GM23338 (cell line): ENCODE data around the gene SLFN5. TPM values are rescaled to one million over a fixed set of nuclear protein-coding genes. Genes with fewer than 3 reads are reported as not detected.

Source experiments
- ATAC-seq: fragments of 200-7000 bp; cut with Tn5 transposase; 3 replicates; pipeline ENCODE4 v1.9.1; 2020
- DNase-seq: peaks from one replicate; pipeline ENCODE4 v3.0.0-alpha.2; 2015; ENCODE audit warnings: low spot score
- H2AFZ ChIP-seq: fragments of 200-600 bp; sonication (generic); 2 replicates; pipeline ENCODE4 v1.8.0; 2016; ENCODE audit warnings: antibody characterized with exemption, mild to moderate bottlenecking, moderate library complexity
- H3F3A ChIP-seq: fragments of 200-600 bp; sonication (generic); replicated peaks from 2 replicates; pipeline ENCODE4 v1.8.0; 2017; ENCODE audit warnings: antibody characterized with exemption, mixed run types, low read depth
- H3K27ac ChIP-seq: fragments of 200-600 bp; sonication (generic); 2 replicates; pipeline ENCODE4 v1.6.1; 2016; ENCODE audit warnings: low read depth
- H3K27me3 ChIP-seq: fragments of 200-600 bp; sonication (generic); 2 replicates; pipeline ENCODE4 v1.8.0; 2016; ENCODE audit warnings: mild to moderate bottlenecking, mixed run types, moderate library complexity; ENCODE audit not compliant: insufficient read depth
- H3K36me3 ChIP-seq: fragments of 200-600 bp; sonication (generic); 2 replicates; pipeline ENCODE4 v1.8.0; 2016; ENCODE audit warnings: mild to moderate bottlenecking; ENCODE audit not compliant: insufficient read depth
- H3K4me1 ChIP-seq: fragments of 200-600 bp; sonication (generic); 2 replicates; pipeline ENCODE4 v1.8.0; 2016; ENCODE audit warnings: mild to moderate bottlenecking, moderate library complexity; ENCODE audit not compliant: insufficient read depth
- H3K4me2 ChIP-seq: fragments of 200-600 bp; sonication (generic); 2 replicates; pipeline ENCODE4 v1.7.1; 2017; ENCODE audit warnings: mixed run types
- H3K4me3 ChIP-seq: fragments of 200-600 bp; sonication (generic); 2 replicates; pipeline ENCODE4 v1.6.1; 2016; ENCODE audit warnings: mixed run types
- H3K79me2 ChIP-seq: fragments of 200-600 bp; sonication (generic); replicated peaks from 2 replicates; pipeline ENCODE4 v1.8.0; 2017; ENCODE audit warnings: mild to moderate bottlenecking; ENCODE audit not compliant: insufficient read depth
- H3K9me2 ChIP-seq: fragments of 200-600 bp; sonication (generic); 2 replicates; pipeline ENCODE4 v1.8.0; 2017; ENCODE audit not compliant: insufficient read depth
- H4K20me1 ChIP-seq: fragments of 200-600 bp; sonication (generic); replicated peaks from 2 replicates; pipeline ENCODE4 v1.8.0; 2017; ENCODE audit warnings: mild to moderate bottlenecking; ENCODE audit not compliant: insufficient read depth
- H3K27ac Mint-ChIP-seq: 2 replicates; pipeline ENCODE4 v1.8.0; 2020; ENCODE audit warnings: inconsistent platforms, mild to moderate bottlenecking, moderate library complexity, mixed read lengths
- H3K27me3 Mint-ChIP-seq: 3 replicates; pipeline ENCODE4 v1.8.0; 2022; ENCODE audit warnings: low read depth, mild to moderate bottlenecking, moderate library complexity, mixed read lengths, inconsistent platforms; ENCODE audit not compliant: insufficient read depth, poor library complexity
- H3K36me3 Mint-ChIP-seq: 3 replicates; pipeline ENCODE4 v1.8.0; 2021; ENCODE audit warnings: low read depth, mild to moderate bottlenecking, inconsistent platforms, moderate library complexity, mixed read lengths
- H3K4me1 Mint-ChIP-seq: 3 replicates; pipeline ENCODE4 v1.8.0; 2020; ENCODE audit warnings: mild to moderate bottlenecking, inconsistent platforms, mixed read lengths
- H3K4me3 Mint-ChIP-seq: 3 replicates; pipeline ENCODE4 v1.8.0; 2021; ENCODE audit warnings: moderate library complexity, mild to moderate bottlenecking, inconsistent platforms, mixed read lengths
- H3K9me3 Mint-ChIP-seq: 3 replicates; pipeline ENCODE4 v1.8.0; 2020; ENCODE audit warnings: moderate library complexity, mild to moderate bottlenecking, inconsistent platforms, mixed read lengths
- CREB1 ChIP-seq: fragments of 250-450 bp; sonication (Bioruptor Pico); IDR thresholded peaks from 2 replicates; pipeline ENCODE4 v1.5.0; 2020; ENCODE audit warnings: low read depth, mild to moderate bottlenecking, moderate library complexity
- EZH2 ChIP-seq: fragments of 200-600 bp; sonication (generic); IDR thresholded peaks from one replicate; pipeline ENCODE4 v1.8.0; 2017; ENCODE audit warnings: antibody characterized with exemption, mild to moderate bottlenecking, low read depth; ENCODE audit not compliant: unreplicated experiment
- EZH2phosphoT487 ChIP-seq: fragments of 200-600 bp; sonication (generic); IDR thresholded peaks from one replicate; pipeline ENCODE4 v1.8.1; 2018; ENCODE audit warnings: antibody characterized with exemption; ENCODE audit not compliant: unreplicated experiment
- JUNB ChIP-seq: IDR thresholded peaks from one replicate; pipeline ENCODE4 v1.6.1; 2016; ENCODE audit warnings: antibody characterized with exemption; ENCODE audit not compliant: unreplicated experiment
- NANOG ChIP-seq: IDR thresholded peaks from 2 replicates; pipeline ENCODE4 v1.6.1; 2016; ENCODE audit warnings: antibody characterized with exemption, borderline replicate concordance
- REST ChIP-seq: IDR thresholded peaks from one replicate; pipeline ENCODE4 v1.6.1; 2018; ENCODE audit warnings: antibody characterized with exemption; ENCODE audit not compliant: unreplicated experiment
- STAT1 ChIP-seq: IDR thresholded peaks from one replicate; pipeline ENCODE4 v1.6.1; 2016; ENCODE audit warnings: antibody characterized with exemption; ENCODE audit not compliant: unreplicated experiment
- ZNF114 ChIP-seq: fragments of 250-450 bp; sonication (Bioruptor Pico); IDR thresholded peaks from 2 replicates; pipeline ENCODE4 v1.5.0; 2020; ENCODE audit warnings: mild to moderate bottlenecking, moderate library complexity
- ZNF331 ChIP-seq: fragments of 250-450 bp; sonication (Bioruptor Pico); IDR thresholded peaks from 2 replicates; pipeline ENCODE4 v1.5.0; 2020; ENCODE audit warnings: low read depth, mild to moderate bottlenecking, moderate library complexity
- ZNF462 ChIP-seq: fragments of 250-450 bp; sonication (Bioruptor Pico); IDR thresholded peaks from 2 replicates; pipeline ENCODE4 v1.5.0; 2020; ENCODE audit warnings: mild to moderate bottlenecking, moderate library complexity
- polyA plus RNA-seq: library from polyadenylated mRNA; unstranded; fragments of >200 nt; fragmentation: Nextera tagmentation; extraction: Ambion mirVana; gene quantifications from 2 replicates; pipeline ENCODE4 v1.2.1, GENCODE V29; 2016
- total RNA-seq: library from RNA; depleted of rRNA; stranded (reverse); fragments of >200 nt; shearing (Covaris generic); gene quantifications from 2 replicates; pipeline ENCODE4 v1.2.3, GENCODE V29; 2014
- TF ChIP-seq, protein P1 (sequence below): IDR thresholded peaks from 2 replicates; pipeline ENCODE4 v1.6.1; 2016; ENCODE audit warnings: antibody characterized with exemption
- TF ChIP-seq, protein P2 (sequence below), 2 experiments: fragments of 200-600 bp in 1 of 2; sonication (generic) in 1 of 2; conservative IDR thresholded peaks; 2 replicates each; pipeline versions ENCODE4 v1.5.1 to v1.6.1; 2016 to 2017; ENCODE audit warnings: antibody characterized with exemption in 2 of 2, low read depth in 2 of 2, mild to moderate bottlenecking in 2 of 2, moderate library complexity in 1 of 2

The SLFN5 gene
- total and polyA plus RNA-seq, 2 experiments from 2014 or later: 1.4 to 6.4 TPM

DNA sequence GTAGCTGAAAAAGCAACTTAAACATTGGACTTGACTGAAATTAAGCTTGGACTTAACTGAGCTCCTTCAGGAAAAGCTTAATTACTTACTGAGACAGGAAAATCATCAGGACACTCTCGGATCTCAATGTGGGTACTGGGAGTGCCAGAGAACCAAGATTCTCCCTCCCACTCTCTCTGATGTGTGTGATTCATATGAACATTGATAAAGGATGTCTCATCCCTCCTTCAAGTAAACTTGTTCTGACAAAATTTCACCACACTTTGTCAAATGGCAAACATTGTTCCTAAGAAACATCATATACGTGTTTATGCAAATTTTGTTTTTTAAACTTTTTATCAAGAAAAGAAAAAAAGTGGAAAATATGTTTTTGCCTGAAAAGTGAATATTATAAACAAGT is 4.1 kb upstream of the SLFN5 start:
- ATAC-seq (no peak), DNase-seq (no peak)
- Histone ChIP-seq H3K4me1 (peaks cover 5% of the 10 kb centered on the region; the same call in 1 of the 2 replicates), H4K20me1 (no peaks in the 10 kb centered on the region), H2AFZ (no peak overlapping the region), H3K4me3 (no peak overlapping the region), H3K27me3 (peaks cover 9% of the 10 kb centered on the region; the same call in 1 of the 2 replicates), H3K79me2 (no peaks in the 10 kb centered on the region), H3K9me2 (no peaks in the 10 kb centered on the region), H3K27ac (no peak overlapping the region), H3K4me2 (no peak overlapping the region), H3F3A (peaks cover 7% of the 10 kb centered on the region; the same call in 1 of the 2 replicates), H3K36me3 (no peaks in the 10 kb centered on the region)
- H3K9me3 Mint-ChIP-seq: no peaks in the 10 kb centered on the region
- TF ChIP-seq REST: no peak
- no peak for TF ChIP-seq EZH2
- TF ChIP-seq CREB1: no peak
- no peak for TF ChIP-seq NANOG
- TF ChIP-seq ZNF331 (CRISPR knock-in tag): no peak
- no peak for TF ChIP-seq ZNF462 (CRISPR knock-in tag)
- TF ChIP-seq, protein P1, sequence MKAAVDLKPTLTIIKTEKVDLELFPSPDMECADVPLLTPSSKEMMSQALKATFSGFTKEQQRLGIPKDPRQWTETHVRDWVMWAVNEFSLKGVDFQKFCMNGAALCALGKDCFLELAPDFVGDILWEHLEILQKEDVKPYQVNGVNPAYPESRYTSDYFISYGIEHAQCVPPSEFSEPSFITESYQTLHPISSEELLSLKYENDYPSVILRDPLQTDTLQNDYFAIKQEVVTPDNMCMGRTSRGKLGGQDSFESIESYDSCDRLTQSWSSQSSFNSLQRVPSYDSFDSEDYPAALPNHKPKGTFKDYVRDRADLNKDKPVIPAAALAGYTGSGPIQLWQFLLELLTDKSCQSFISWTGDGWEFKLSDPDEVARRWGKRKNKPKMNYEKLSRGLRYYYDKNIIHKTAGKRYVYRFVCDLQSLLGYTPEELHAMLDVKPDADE: no peak
- TF ChIP-seq ZNF114 (CRISPR knock-in tag): no peak
- TF ChIP-seq JUNB: no peak
- TF ChIP-seq EZH2phosphoT487: no peak
- TF ChIP-seq STAT1: no peak
- TF ChIP-seq, protein P2, sequence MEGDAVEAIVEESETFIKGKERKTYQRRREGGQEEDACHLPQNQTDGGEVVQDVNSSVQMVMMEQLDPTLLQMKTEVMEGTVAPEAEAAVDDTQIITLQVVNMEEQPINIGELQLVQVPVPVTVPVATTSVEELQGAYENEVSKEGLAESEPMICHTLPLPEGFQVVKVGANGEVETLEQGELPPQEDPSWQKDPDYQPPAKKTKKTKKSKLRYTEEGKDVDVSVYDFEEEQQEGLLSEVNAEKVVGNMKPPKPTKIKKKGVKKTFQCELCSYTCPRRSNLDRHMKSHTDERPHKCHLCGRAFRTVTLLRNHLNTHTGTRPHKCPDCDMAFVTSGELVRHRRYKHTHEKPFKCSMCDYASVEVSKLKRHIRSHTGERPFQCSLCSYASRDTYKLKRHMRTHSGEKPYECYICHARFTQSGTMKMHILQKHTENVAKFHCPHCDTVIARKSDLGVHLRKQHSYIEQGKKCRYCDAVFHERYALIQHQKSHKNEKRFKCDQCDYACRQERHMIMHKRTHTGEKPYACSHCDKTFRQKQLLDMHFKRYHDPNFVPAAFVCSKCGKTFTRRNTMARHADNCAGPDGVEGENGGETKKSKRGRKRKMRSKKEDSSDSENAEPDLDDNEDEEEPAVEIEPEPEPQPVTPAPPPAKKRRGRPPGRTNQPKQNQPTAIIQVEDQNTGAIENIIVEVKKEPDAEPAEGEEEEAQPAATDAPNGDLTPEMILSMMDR (conservative IDR thresholded peaks at IDR 0.05; ENCODE audit: low read depth in 2 of 2): no peak
- H3K4me3 Mint-ChIP-seq: no peak overlapping the region
- no peaks in the 10 kb centered on the region for H3K36me3 Mint-ChIP-seq
- peaks cover 7% of the 10 kb centered on the region for H3K27me3 Mint-ChIP-seq
- peaks cover 8% of the 10 kb centered on the region for H3K4me1 Mint-ChIP-seq
- no peak overlapping the region for H3K27ac Mint-ChIP-seq
